HUES6 (cell line): ENCODE results near the gene ULBP1.
"Not testable (repeated sequence)": the region's sequence is repeated elsewhere in the genome, so short reads cannot be mapped to it uniquely, and the experiment has no call there.

Experiments
- H3K27ac ChIP-seq: 2 replicates; pipeline ENCODE4 v1.7.0; 2013; ENCODE audit warnings: low read depth, mild to moderate bottlenecking, low read length, inconsistent platforms
- H3K27me3 ChIP-seq: 2 replicates; pipeline ENCODE4 v1.6.1; 2013; ENCODE audit warnings: low read length; ENCODE audit not compliant: control insufficient read depth, insufficient read depth
- H3K36me3 ChIP-seq: 2 replicates; pipeline ENCODE4 v1.6.1; 2013; ENCODE audit warnings: low read length; ENCODE audit not compliant: control insufficient read depth, insufficient read depth
- H3K4me1 ChIP-seq: 2 replicates; pipeline ENCODE4 v1.6.1; 2013; ENCODE audit warnings: low read length; ENCODE audit not compliant: control insufficient read depth, insufficient read depth
- H3K4me3 ChIP-seq: 2 replicates; pipeline ENCODE4 v1.5.1; 2013; ENCODE audit warnings: low read depth, low read length
- H3K9ac ChIP-seq: one replicate; pipeline ENCODE4 v1.6.1; 2013; ENCODE audit warnings: mild to moderate bottlenecking, low read length
- H3K9me3 ChIP-seq: 2 replicates; pipeline ENCODE4 v1.6.1; 2013; ENCODE audit warnings: low read depth, low read length; ENCODE audit not compliant: control insufficient read depth, insufficient read depth

ULBP1 gene

DNA sequence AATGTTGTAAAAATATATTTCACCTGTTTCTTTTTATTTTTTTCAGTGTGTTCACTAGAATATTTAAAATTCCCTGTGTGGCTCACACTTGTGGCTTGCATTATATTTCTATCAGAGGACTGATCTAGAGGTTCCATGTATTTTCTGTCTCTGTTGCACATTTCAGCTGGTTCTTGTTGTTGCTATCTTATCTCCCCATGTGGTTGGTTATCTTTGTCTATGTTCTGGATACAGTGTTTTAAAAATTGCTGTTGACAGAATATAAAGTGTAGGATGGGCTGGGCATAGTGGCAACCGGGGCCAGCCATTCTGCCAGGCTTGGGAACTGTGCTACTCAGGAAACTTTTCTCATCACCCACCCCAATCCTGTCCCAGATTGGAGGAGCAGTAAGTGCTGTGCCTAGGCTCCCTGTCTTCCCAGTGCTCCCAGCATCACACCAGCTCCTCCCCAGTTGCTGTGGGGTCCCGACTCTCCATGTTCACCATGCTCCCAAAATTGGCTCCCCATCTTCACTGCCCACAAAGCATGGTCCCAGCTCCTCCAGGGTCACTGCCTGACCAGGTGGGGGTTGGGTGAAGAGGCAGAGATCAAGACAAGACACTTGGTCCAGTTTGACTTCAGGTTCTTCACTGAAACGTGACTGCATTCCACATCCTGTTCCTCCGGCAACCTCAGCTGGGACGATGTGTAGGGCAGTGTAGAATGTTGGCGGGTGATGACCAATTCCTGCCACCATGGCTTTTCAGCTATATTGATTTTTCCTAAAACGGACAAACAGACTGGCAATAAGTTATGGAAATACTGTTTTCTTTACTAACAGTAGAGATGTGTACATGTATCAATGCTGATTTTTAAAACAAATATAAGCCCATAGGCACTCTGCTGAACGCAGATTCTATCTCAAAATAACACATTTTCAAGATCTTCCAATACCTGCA lies 49.4 kb downstream of the ULBP1 start:
- not testable (repeated sequence) for H3K36me3 ChIP-seq, H3K4me3 ChIP-seq, H3K4me1 ChIP-seq, H3K27ac ChIP-seq, H3K9ac ChIP-seq, H3K9me3 ChIP-seq
- H3K27me3 ChIP-seq: peaks cover 92% of the 10 kb centered on the region

DNA sequence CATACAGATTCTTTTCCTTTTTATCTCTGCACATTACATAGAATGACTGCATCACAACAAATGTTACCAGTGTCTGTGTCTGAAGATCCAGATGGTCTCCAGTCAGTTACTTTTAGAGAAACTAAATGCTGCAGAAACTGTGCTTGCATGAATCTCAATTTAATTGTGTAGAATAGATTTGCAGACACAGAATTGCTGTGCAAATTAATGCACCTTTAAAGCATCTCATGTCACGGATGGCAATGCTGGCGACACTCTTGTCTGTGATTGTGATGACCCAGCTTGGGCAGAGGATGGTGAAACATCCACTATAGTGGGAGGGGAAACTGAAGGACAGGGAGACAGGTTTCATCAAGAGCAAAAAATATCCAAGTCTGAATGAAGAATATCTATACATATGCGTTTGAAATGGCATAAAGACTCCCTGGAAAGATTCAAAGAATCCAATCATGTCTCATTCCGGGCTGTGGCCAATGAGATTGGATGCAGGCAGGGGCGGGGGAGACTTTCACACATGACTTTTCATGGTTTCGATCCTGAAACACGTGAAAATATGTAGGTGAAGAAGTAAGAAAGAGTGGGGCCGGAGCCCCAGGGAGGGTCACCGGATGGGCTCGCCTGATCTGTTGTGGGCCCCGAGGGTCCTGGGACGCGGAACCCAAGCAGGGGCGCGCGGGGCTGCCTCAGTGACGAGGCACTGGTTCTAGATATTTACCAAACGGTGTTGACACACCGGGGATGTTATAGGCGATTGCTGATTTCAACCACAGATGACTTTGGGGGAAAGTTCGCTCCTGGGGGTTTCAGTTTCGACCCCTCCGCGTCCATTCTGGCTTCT lies 50.3 kb downstream of the ULBP1 start:
- H3K9me3 ChIP-seq, H3K27ac ChIP-seq, H3K36me3 ChIP-seq, H3K4me1 ChIP-seq, H3K4me3 ChIP-seq, H3K9ac ChIP-seq: not testable (repeated sequence)
- H3K27me3 ChIP-seq: peaks cover 92% of the 10 kb centered on the region

DNA sequence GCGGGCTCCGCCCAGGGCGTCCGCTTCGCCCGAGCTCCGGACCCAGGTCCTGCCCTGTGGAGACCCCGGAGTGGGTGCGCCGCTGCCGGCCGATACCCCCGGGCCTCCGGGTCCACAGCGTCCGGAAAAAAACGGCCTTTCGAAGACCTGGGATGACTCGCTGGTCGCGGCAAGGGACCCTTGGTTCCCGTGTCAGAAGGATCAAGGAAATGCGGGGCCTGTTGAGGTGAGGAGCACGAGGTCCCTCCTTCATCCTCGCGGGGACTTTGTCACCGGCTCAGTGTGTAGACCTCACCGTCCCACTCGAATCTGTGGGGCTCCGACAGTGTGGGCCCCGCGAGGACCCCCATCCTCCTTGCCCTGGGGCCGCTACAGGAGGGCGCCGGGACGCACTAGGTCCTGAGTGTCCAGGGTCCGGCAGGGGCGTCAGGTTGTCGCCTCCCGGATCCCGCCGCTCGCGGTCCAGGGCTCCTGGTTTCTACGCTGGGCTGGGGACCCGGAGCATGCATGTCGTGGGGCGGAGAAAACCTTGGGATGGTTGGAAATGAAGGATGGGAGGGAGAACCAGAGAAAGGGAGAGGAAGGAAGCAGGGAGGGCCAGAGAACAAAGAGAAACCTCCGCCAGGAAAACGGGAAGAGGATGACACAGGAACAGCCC lies 51.0 kb downstream of the ULBP1 start:
- H3K27me3 ChIP-seq: peaks cover 91% of the 10 kb centered on the region
- not testable (repeated sequence) for H3K27ac ChIP-seq, H3K36me3 ChIP-seq, H3K4me3 ChIP-seq, H3K4me1 ChIP-seq, H3K9ac ChIP-seq, H3K9me3 ChIP-seq

DNA sequence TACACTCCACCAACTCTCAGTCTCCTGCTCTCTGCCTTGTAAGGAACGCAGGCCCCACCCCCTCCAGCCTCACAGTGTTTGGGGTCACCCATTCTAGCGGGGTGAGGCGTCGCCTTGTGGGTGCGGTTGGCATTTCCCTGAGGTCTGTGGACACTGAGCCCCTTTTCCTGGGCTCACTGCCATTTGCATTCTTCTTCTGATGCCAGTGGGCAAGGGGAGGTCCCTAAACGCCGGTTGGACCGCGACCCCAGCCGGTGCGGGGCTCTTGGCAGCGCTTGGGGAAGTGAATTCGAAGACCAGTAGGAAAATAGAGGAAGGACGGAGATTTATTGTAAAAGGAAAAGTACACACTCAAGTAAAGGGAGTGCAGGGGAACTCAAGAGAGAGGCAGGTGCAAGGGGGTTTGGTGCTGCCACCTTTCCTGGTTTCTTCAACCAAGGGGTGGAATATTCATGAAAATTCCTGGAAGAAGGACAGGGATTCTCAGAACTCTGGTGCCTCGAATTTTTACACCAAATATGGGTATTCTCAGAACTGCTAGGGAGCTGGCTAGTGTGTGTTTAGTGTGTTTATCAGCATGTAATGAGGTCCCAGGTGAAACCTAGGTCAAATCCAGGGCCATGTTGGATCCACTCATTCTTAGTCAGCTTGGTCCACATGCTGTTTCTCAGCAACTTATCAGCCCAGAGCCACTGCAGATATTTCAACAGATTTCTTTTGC lies 51.7 kb downstream of the ULBP1 start:
- H3K9me3 ChIP-seq, H3K4me1 ChIP-seq, H3K27ac ChIP-seq, H3K36me3 ChIP-seq, H3K4me3 ChIP-seq, H3K9ac ChIP-seq: not testable (repeated sequence)
- peaks cover 86% of the 10 kb centered on the region for H3K27me3 ChIP-seq

DNA sequence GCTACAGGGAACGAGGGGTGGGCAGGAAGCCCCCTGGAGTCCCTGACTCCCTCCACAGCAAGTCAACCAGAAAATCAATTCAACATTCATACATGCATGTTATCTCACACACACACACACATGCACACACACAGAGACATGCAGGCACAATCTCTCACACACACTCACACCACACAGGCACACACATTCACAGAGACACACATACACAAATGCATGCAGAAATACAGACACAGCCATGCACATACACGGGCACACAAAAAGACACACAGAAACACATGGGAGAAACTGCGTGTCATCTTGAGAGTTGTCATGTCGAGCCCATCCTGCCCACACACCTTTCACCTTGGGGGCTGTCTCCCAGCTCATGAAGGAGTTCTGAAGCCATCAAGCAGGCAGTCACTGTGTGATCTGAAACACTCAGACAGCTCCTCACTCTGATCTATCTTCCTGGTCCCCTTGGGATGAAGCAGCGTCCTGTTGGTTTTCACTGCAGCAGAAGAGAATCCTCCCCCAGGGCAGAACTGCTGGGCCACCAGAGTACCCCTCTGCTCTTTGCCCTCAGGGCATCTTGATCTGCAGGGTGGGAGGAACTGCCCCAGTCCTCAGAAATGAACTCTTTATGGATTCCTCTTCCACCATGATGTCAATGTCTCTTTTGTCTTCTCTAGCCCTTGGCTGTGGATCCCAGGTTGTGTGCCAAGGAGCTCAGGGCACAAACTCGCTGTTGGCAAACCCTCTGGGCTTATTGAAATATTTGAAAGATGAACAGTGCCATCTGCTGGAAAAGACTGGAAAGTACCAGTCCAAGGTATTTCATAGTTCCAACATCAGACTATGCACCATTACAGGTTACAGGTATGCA lies 52.8 kb downstream of the ULBP1 start:
- H3K36me3 ChIP-seq: no peaks in the 10 kb centered on the region
- H3K4me1 ChIP-seq: no peaks in the 10 kb centered on the region
- H3K27me3 ChIP-seq: peaks cover 82% of the 10 kb centered on the region
- no peak overlapping the region for H3K27ac ChIP-seq
- no peak overlapping the region for H3K9ac ChIP-seq
- H3K4me3 ChIP-seq: no peak overlapping the region
- no peaks in the 10 kb centered on the region for H3K9me3 ChIP-seq

DNA sequence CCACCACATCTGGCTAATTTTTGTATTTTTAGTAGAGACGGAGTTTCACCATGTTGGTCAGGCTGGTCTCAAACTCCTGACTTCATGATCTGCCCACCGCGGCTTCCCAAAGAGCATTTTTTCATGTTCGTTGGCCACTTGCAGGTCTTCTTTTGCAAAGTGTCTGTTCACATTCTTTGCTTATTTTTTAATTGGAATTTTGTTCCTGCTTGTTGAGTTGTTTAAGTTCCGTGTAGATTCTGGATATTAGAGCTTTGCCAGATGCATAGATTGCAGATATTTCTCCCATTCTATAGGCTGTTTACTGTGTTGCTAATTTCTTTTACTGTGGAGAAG lies 53.4 kb downstream of the ULBP1 start:
- not testable (repeated sequence) for H3K9ac ChIP-seq, H3K4me3 ChIP-seq, H3K9me3 ChIP-seq, H3K36me3 ChIP-seq, H3K27ac ChIP-seq, H3K4me1 ChIP-seq
- H3K27me3 ChIP-seq: peaks cover 76% of the 10 kb centered on the region

DNA sequence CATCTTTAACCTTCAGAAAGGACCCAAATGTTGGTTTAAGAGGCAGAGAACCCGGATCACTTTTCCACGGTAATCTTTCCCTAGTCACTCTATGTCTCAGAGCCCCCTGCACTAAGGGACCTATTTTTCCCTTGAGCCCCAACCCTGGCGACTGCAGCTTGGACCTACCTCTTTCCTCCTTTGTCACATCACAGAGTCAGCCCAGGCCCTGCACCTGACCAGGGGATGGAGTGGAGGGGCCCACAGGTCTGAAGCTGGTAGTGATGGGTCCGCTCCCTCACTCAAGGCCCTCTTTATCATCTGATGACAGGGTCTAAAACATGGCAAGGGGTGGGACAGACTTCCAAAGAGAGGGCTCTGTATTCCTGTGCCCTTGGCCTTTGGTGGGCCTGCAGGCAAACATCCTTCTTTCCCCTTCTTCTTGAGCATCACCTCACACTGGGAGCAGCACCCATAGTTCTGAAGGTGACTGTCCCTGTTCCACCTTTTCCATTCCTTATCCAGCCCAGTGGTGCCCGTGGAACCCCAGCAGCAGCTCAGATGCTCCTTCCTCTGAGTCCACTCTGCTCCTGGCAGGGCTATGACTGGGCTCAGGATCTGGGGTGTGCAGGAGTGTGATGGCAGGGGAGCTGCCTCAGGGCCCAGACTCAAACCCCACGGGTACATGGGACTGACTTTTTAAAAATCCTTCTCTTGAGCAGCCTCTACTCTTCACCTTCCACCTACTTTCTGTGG lies 55.3 kb downstream of the ULBP1 start:
- Histone ChIP-seq H3K4me3 (no peak overlapping the region), H3K36me3 (no peaks in the 10 kb centered on the region), H3K4me1 (no peaks in the 10 kb centered on the region), H3K27me3 (peaks cover 67% of the 10 kb centered on the region), H3K27ac (no peak overlapping the region), H3K9me3 (no peaks in the 10 kb centered on the region), H3K9ac (no peak overlapping the region)

DNA sequence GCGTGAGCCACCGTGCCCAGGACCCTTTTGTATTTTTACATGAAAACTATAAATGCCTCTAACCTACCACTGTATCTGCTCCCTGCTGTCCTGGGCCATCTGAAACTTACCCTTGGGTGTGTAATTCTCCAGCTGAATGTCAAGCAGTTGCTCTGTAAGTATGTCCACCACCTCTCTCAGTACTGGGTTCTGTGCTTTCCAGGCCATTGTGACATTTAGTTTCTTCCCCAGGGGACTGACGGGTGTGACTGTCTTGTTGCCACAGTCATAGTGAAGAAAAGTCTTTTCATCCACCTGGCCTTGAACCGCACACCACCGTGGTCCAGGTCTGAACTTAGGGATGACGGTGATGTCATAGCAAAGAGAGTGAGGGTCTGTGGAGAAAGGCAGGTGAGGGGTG lies 58.1 kb downstream of the ULBP1 start:
- not testable (repeated sequence) for H3K4me1 ChIP-seq, H3K27ac ChIP-seq, H3K9ac ChIP-seq, H3K4me3 ChIP-seq, H3K36me3 ChIP-seq, H3K9me3 ChIP-seq
- H3K27me3 ChIP-seq: peaks cover 70% of the 10 kb centered on the region
